Suprapubic skin (tissue), 4 donors: Measurements from ENCODE around the gene ODAD4. TPM values are rescaled to one million over a fixed set of nuclear protein-coding genes. Genes with fewer than 3 reads are reported as not detected.

Experiments used
- DNase-seq, 2 donors: peaks; one replicate each; pipeline ENCODE4 v3.0.0-alpha.2; 2019; ENCODE audit warnings: low spot score in 2 of 2
- H3K27ac ChIP-seq: fragments of 200-600 bp; sonication (generic); one replicate; pipeline ENCODE4 v1.5.1; 2019
- H3K27me3 ChIP-seq: fragments of 200-600 bp; sonication (generic); one replicate; pipeline ENCODE4 v1.5.1; 2019
- H3K36me3 ChIP-seq: fragments of 200-600 bp; sonication (generic); one replicate; pipeline ENCODE4 v1.5.1; 2019
- H3K4me1 ChIP-seq: fragments of 200-600 bp; sonication (generic); one replicate; pipeline ENCODE4 v1.5.1; 2019
- H3K4me3 ChIP-seq: fragments of 200-600 bp; sonication (generic); one replicate; pipeline ENCODE4 v1.5.1; 2019; ENCODE audit warnings: mild to moderate bottlenecking
- H3K9me3 ChIP-seq: fragments of 200-600 bp; sonication (generic); one replicate; pipeline ENCODE4 v1.5.1; 2019
- CTCF ChIP-seq, 2 donors: fragments of 200-600 bp in 1 of 2; fragments of 450-650 bp in 1 of 2; sonication (generic) in 1 of 2; IDR thresholded peaks; one replicate each; pipeline ENCODE4 v1.5.1; 2016 to 2019; ENCODE audit warnings: antibody characterized with exemption in 2 of 2, mild to moderate bottlenecking in 1 of 2, moderate library complexity in 1 of 2
- EP300 ChIP-seq: sonication (generic); formaldehyde crosslinking; IDR thresholded peaks from one replicate; pipeline ENCODE4 v1.6.1; 2017; ENCODE audit warnings: antibody characterized with exemption
- POLR2A ChIP-seq, 2 donors: fragments of 450-650 bp; IDR thresholded peaks; one replicate each; pipeline ENCODE4 v1.6.1; 2017; ENCODE audit warnings: antibody characterized with exemption in 2 of 2, mild to moderate bottlenecking in 2 of 2, moderate library complexity in 2 of 2
- POLR2AphosphoS5 ChIP-seq, 3 donors: sonication (generic); formaldehyde crosslinking; IDR thresholded peaks; one replicate each; pipeline ENCODE4 v1.6.1; 2017; ENCODE audit warnings: antibody characterized with exemption in 3 of 3
- WGBS: methylation state at CpG from one replicate; pipeline ENCODE4 v1.1.5; 2018; 5-methylcytosine and 5-hydroxymethylcytosine counted together
- total RNA-seq, 4 donors: library from RNA; depleted of rRNA; stranded (reverse); fragments of >200 nt; gene quantifications; one replicate each; pipeline ENCODE4 v1.1.0, GENCODE V29; 2016

ODAD4 gene
- total RNA-seq, 4 donors from 2014 or later: 0.42 to 1.9 (median 1.3) TPM; not detected in 1

GRCh38 chr17:41937970-41938954, 7.8 kb downstream of the ODAD4 start:
- DNase-seq: no peak
- TF ChIP-seq POLR2A (IDR thresholded peaks at IDR 0.05) (no peak), EP300 (no peak), POLR2AphosphoS5 (IDR thresholded peaks at IDR 0.05) (no peak), CTCF (IDR thresholded peaks at IDR 0.05) (no peak)
- no peaks in the 10 kb centered on the region for H3K4me1 ChIP-seq
- WGBS: 96% methylated on average over 14 of the region's 19 CpGs
- no peak overlapping the region for H3K27ac ChIP-seq
- H3K27me3 ChIP-seq: no peaks in the 10 kb centered on the region
- H3K4me3 ChIP-seq: no peak overlapping the region
- no peaks in the 10 kb centered on the region for H3K36me3 ChIP-seq
- H3K9me3 ChIP-seq: no peaks in the 10 kb centered on the region

- Histone ChIP-seq H3K27ac (no peak overlapping the region), H3K4me1 (no peaks in the 10 kb centered on the region), H3K36me3 (no peaks in the 10 kb centered on the region), H3K27me3 (no peaks in the 10 kb centered on the region), H3K9me3 (no peaks in the 10 kb centered on the region), H3K4me3 (no peak overlapping the region)
- WGBS: 83% methylated on average over 4 of the region's 4 CpGs
- DNase-seq: no peak
- TF ChIP-seq EP300 (no peak), POLR2A (IDR thresholded peaks at IDR 0.05) (no peak)
These were observed 8.8 kb downstream of the ODAD4 start for GRCh38 chr17:41939044-41939692.

GRCh38 chr17:41939693-41940090, 9.3 kb downstream of the ODAD4 start:
- 91% methylated on average over 6 of the region's 6 CpGs for WGBS
- TF ChIP-seq CTCF (IDR thresholded peaks at IDR 0.05) (no peak), POLR2A (IDR thresholded peaks at IDR 0.05) (no peak)
- Histone ChIP-seq H3K36me3 (no peaks in the 10 kb centered on the region), H3K27me3 (no peaks in the 10 kb centered on the region), H3K4me3 (no peak overlapping the region), H3K4me1 (no peaks in the 10 kb centered on the region), H3K9me3 (no peaks in the 10 kb centered on the region), H3K27ac (no peak overlapping the region)
- DNase-seq: no peak

- H3K27me3 ChIP-seq: no peaks in the 10 kb centered on the region
- TF ChIP-seq POLR2AphosphoS5 (IDR thresholded peaks at IDR 0.05) (no peak), POLR2A (IDR thresholded peaks at IDR 0.05) (no peak), CTCF (IDR thresholded peaks at IDR 0.05) (no peak), EP300 (no peak)
- WGBS: 94% methylated on average over 5 of the region's 5 CpGs
- H3K4me3 ChIP-seq: no peak overlapping the region
- no peak for DNase-seq
- no peaks in the 10 kb centered on the region for H3K4me1 ChIP-seq
- H3K36me3 ChIP-seq: no peaks in the 10 kb centered on the region
- no peaks in the 10 kb centered on the region for H3K9me3 ChIP-seq
- H3K27ac ChIP-seq: no peak overlapping the region
These were observed 10.8 kb downstream of the ODAD4 start for GRCh38 chr17:41941168-41941567.

- Histone ChIP-seq H3K36me3 (no peaks in the 10 kb centered on the region), H3K9me3 (no peaks in the 10 kb centered on the region), H3K27me3 (no peaks in the 10 kb centered on the region), H3K27ac (no peak overlapping the region), H3K4me3 (no peak overlapping the region), H3K4me1 (no peaks in the 10 kb centered on the region)
- TF ChIP-seq POLR2A (IDR thresholded peaks at IDR 0.05) (no peak), CTCF (IDR thresholded peaks at IDR 0.05) (no peak), EP300 (no peak), POLR2AphosphoS5 (IDR thresholded peaks at IDR 0.05) (no peak)
- whole genome bisulfite sequencing: 89% methylated on average over 8 of the region's 8 CpGs
- DNase-seq: no peak
These were observed 12.4 kb downstream of the ODAD4 start for GRCh38 chr17:41942626-41943373.
